ENCODE measurements around the gene CFAP57.

The CFAP57 gene

GRCh38 chr1:43276673-43277072 is 104.5 kb downstream of the CFAP57 start:
- DNase-seq (ENCODE audit: low read depth in 2 of 2) = no peak

GRCh38 chr1:43277116-43277876 is 105.2 kb downstream of the CFAP57 start:
- no peak for DNase-seq (ENCODE audit: low read depth in 2 of 2)

GRCh38 chr1:43279161-43279560 is 107.0 kb downstream of the CFAP57 start:
- DNase-seq (ENCODE audit: low read depth in 2 of 2) = no peak

- DNase-seq (ENCODE audit: low read depth in 2 of 2) = no peak
These were observed 107.5 kb downstream of the CFAP57 start for GRCh38 chr1:43279666-43280065.

GRCh38 chr1:43280692-43281091 is 108.6 kb downstream of the CFAP57 start:
- no peak for DNase-seq (ENCODE audit: low read depth in 2 of 2)

GRCh38 chr1:43282220-43283195 is 110.4 kb downstream of the CFAP57 start:
- DNase-seq (ENCODE audit: low read depth in 2 of 2) = no peak

GRCh38 chr1:43284065-43284464 is 111.9 kb downstream of the CFAP57 start:
- DNase-seq (ENCODE audit: low read depth in 2 of 2) = no peak

- no peak for DNase-seq (ENCODE audit: low read depth in 2 of 2)
These were observed 112.5 kb downstream of the CFAP57 start for GRCh38 chr1:43284546-43285110.

GRCh38 chr1:43285269-43285990 is 113.3 kb downstream of the CFAP57 start, which contains the start of gene C1orf210:
TSS of gene C1orf210 (minus strand) at chr1:43285581. CDS start at chr1:43283270, 2,311 bp downstream.
- no peak for DNase-seq (ENCODE audit: low read depth in 2 of 2)

GRCh38 chr1:43286115-43286514 is 114.0 kb downstream of the CFAP57 start:
- DNase-seq (ENCODE audit: low read depth in 2 of 2) = no peak

- DNase-seq (ENCODE audit: low read depth in 2 of 2) = no peak
These were observed 114.4 kb downstream of the CFAP57 start for GRCh38 chr1:43286533-43286932.

GRCh38 chr1:43288058-43288784 is 116.1 kb downstream of the CFAP57 start:
- no peak for DNase-seq (ENCODE audit: low read depth in 2 of 2)

GRCh38 chr1:43288785-43289706 is 116.9 kb downstream of the CFAP57 start:
- no peak for DNase-seq (ENCODE audit: low read depth in 2 of 2)

- no peak for DNase-seq (ENCODE audit: low read depth in 2 of 2)
These were observed 120.1 kb downstream of the CFAP57 start for GRCh38 chr1:43292216-43292615.

GRCh38 chr1:43292679-43293078 is 120.5 kb downstream of the CFAP57 start:
- no peak for DNase-seq (ENCODE audit: low read depth in 2 of 2)

- no peak for DNase-seq (ENCODE audit: low read depth in 2 of 2)
These were observed 121.0 kb downstream of the CFAP57 start for GRCh38 chr1:43293176-43293575.

GRCh38 chr1:43293896-43294760 is 122.0 kb downstream of the CFAP57 start:
- DNase-seq (ENCODE audit: low read depth in 2 of 2) = no peak

GRCh38 chr1:43294761-43295160 is 122.6 kb downstream of the CFAP57 start:
- DNase-seq (ENCODE audit: low read depth in 2 of 2) = no peak

- no peak for DNase-seq (ENCODE audit: low read depth in 2 of 2)
These were observed 124.1 kb downstream of the CFAP57 start for GRCh38 chr1:43296207-43296606.
